Inferior parietal cortex (tissue), 1 donor: ENCODE measurements around the gene CEP192.
A peak's percentile ranks its signal among the peaks of the same experiment; 100 is the strongest.

Experiments used
- DNase-seq: peaks from one replicate; pipeline ENCODE4 v3.0.0-alpha.2; 2016; ENCODE audit errors: extremely low spot score

CEP192 gene

DNA sequence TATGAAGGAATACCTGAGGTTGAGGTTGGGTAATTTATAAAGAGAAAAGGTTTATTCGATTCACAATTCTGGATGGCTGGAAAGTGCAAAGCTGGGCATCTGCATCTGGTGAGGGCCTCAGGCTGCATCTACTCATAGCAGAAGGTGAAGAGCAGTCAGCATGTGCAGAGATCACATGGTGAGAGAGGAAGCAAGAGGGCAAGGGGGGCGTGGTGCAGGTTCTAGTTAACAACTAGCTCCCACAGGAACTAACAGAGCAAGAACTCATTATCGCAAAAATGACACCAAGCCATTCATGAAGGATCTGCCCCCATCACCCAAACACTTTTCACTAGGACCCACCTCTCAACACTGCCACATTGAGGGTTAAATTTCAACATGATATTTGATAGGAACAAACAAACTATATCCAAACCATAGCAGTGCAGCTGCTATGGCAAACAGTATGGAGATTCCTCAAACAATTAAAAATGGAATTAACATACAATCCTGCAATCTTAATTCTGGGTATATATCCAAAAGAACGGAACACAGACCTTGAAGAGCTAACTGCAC, 154.6 kb downstream of the CEP192 start:
- DNase-seq = no peak

DNA sequence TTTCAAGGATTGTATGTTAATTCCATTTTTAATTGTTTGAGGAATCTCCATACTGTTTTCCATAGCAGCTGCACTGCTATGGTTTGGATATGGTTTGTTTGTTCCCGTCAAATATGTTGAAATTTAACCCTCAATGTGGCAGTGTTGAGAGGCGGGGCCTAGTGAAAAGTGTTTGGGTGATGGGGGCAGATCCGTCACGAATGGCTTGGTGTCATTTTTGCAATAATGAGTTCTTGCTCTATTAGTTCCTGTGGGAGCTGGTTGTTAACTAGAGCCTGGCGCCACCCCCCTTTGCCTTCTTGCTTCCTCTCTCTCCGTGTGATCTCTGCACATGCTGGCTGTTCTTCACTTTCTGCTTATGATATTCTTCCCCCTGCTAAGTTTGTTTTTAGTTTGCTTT, 156.0 kb downstream of the CEP192 start:
- no peak for DNase-seq

DNA sequence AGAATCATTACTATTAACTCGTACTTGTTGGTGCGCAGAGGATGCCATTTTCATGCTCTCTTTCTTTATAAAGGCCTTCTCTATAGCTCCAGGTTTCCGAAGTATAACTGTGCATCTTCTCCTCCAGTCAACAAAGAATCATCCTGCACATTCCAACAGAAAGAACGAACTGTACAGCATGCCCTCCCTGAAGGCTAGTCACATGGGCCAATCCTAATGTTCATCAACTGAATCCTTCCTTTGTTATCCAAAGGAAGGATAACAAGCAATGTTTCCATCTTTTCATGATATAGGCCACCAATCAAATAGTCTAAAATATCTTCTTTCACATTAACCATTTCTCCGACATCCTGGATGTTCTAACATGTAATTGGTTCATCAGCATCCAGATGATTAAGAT, 160.5 kb downstream of the CEP192 start:
- DNase-seq = no peak

DNA sequence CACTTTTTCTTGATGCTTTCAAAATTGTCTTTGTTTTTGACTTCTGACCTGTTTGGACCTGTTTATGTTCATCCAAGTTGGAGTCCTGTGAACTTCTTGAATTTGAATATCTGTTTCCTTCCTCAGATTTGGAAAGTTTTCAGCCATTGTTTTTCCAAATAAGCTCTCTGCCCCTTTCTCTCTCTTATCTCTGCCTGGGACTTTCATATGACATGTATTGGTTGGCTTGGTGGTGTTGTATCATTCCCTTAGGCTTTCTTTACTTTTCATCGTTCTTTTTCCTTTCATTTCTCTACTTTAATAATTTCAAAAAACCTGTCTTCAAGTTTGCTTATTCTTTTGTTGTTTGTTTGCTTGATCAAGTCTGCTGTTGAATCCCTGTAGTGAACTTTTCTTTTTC, 167.3 kb downstream of the CEP192 start:
- no peak for DNase-seq

- DNase-seq = peak; percentile 76
Measured at GRCh38 chr18:13159579-13159978, 168.4 kb downstream of the CEP192 start.

GRCh38 chr18:13161276-13161899, 170.2 kb downstream of the CEP192 start:
- no peak for DNase-seq

GRCh38 chr18:13163167-13163927, 172.2 kb downstream of the CEP192 start:
- no peak for DNase-seq

- DNase-seq = no peak
Measured at GRCh38 chr18:13164406-13164805, 173.2 kb downstream of the CEP192 start.

DNA sequence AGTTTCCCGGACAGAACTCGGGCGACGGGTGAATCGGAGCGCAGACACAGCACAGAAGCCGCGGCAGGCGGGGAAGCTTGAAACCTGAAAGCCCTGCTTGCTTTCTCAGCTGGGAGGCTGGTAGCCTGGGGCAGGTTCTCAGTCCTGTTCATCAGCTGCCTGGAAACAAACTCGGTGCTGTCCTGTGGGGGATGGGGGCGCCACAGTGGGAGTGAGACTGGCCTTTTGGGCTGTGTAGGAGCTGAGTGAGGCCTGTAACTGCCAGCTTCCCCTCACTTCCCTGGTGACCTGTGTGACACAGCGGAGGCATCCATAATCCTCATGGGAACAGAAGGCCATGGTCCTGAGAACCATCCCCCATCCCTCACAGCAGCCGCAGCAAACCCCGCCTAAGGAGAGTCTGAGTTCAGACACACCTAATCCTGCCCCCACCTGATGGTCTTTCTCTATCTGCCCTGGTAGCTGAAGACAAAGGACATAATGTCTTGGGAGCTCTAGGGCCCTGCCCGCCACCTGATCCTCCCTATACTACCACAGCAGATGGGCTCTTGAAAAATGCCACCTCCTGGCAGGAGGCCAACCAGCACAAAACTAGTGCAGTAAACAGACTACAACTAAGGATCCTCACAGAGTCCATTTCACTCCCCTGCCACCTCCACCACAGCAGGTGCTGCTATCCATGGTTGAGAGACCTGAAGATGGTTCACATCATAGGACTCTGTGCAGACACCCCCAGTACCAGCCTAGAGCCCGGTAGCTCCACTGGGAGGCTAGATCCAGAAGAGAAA, 174.7 kb downstream of the CEP192 start:
- DNase-seq = no peak

- DNase-seq = no peak
Measured at GRCh38 chr18:13173578-13174145, 182.5 kb downstream of the CEP192 start.
